ENCODE results near the gene PTX3. TPM values are rescaled to one million over a fixed set of nuclear protein-coding genes. Genes with fewer than 3 reads are reported as not detected.

Gene PTX3
- total RNA-seq, 4 donors from 2014 or later, result 12.3 to 727 (median 208) TPM

- DNase-seq (ENCODE audit: low spot score), result no peak
- no peak for TF ChIP-seq CTCF (IDR thresholded peaks at IDR 0.05)
- ATAC-seq (ENCODE audit: low FRiP score), result no peak
Observed at GRCh38 chr3:157420606-157421130, 16.0 kb upstream of the PTX3 start.

- DNase-seq (ENCODE audit: low spot score), result no peak
- no peak for TF ChIP-seq CTCF (IDR thresholded peaks at IDR 0.05)
- ATAC-seq (ENCODE audit: low FRiP score), result no peak
Observed at GRCh38 chr3:157423337-157423736, 13.3 kb upstream of the PTX3 start.

- TF ChIP-seq CTCF (IDR thresholded peaks at IDR 0.05), result no peak
- no peak for DNase-seq (ENCODE audit: low spot score)
- ATAC-seq (ENCODE audit: low FRiP score), result no peak
Observed at GRCh38 chr3:157427901-157428300, 8.7 kb upstream of the PTX3 start.

- ATAC-seq (ENCODE audit: low FRiP score) (no peak), DNase-seq (ENCODE audit: low spot score) (no peak)
- TF ChIP-seq CTCF (IDR thresholded peaks at IDR 0.05), result no peak
Observed at GRCh38 chr3:157428853-157429252, 7.8 kb upstream of the PTX3 start.

- DNase-seq (ENCODE audit: low spot score) (no peak), ATAC-seq (ENCODE audit: low FRiP score) (no peak)
- TF ChIP-seq CTCF (IDR thresholded peaks at IDR 0.05), result no peak
Observed at GRCh38 chr3:157429708-157430107, 6.9 kb upstream of the PTX3 start.

GRCh38 chr3:157438194-157438730 lies 1.6 kb downstream of the PTX3 start:
- ATAC-seq (ENCODE audit: low FRiP score) (no peak), DNase-seq (ENCODE audit: low spot score) (no peak)
- TF ChIP-seq CTCF (IDR thresholded peaks at IDR 0.05), result no peak

- DNase-seq (ENCODE audit: low spot score), result no peak
- TF ChIP-seq CTCF (IDR thresholded peaks at IDR 0.05), result no peak
- no peak for ATAC-seq (ENCODE audit: low FRiP score)
Observed at GRCh38 chr3:157441102-157441624, 4.5 kb downstream of the PTX3 start.

Data from omental fat pad (tissue), 4 donors.